ENCODE results near the gene GRIK2. TPM values are rescaled to one million over a fixed set of nuclear protein-coding genes. Genes with fewer than 3 reads are reported as not detected.

GRIK2 gene
- total RNA-seq, 1 experiment from 2014 or later, result 6.6 TPM

GRCh38 chr6:101422251-101422650, 28.7 kb downstream of the GRIK2 start:
- no peak overlapping the region for H3K27ac ChIP-seq (ENCODE audit: low read length)
- H3K36me3 ChIP-seq (ENCODE audit: control insufficient read depth, insufficient read depth, low read length), result no peaks in the 10 kb centered on the region
- H3K4me3 ChIP-seq (ENCODE audit: low read depth in 2 of 2, low read length in 2 of 2), result no peak overlapping the region
- DNase-seq (ENCODE audit: low read depth, low spot score), result no peak
- no TSS peak for BruUV-seq (replicated peaks)
- ChIA-PET POLR2A (no interaction called here), CTCF (no interaction called here)
- no peaks in the 10 kb centered on the region for H3K4me1 ChIP-seq (ENCODE audit: control insufficient read depth, insufficient read depth, low read length)
- in situ Hi-C loops (cut with HindIII; ENCODE audit: low pct_unique_long_range_greater_than_20kb, low sequenced_read_pairs), result no loop called here
- intact Hi-C loops (cut with micrococcal nuclease; ENCODE audit: unreplicated experiment), result no loop called here
- no peak for TF ChIP-seq TCF7L2 (IDR thresholded peaks at IDR 0.05; ENCODE audit: low read depth, low read length)
- no peak for TF ChIP-seq POLR2AphosphoS5 (IDR thresholded peaks at IDR 0.05; ENCODE audit: low read depth, low read length)
- TF ChIP-seq REST (IDR thresholded peaks at IDR 0.05; ENCODE audit: insufficient read depth in 1 of 2, low read depth in 2 of 2, low read length in 1 of 2), result no peak
- no peak for TF ChIP-seq SIN3A (IDR thresholded peaks at IDR 0.05; ENCODE audit: borderline replicate concordance, insufficient read depth, low read depth, low read length)
- no peak for TF ChIP-seq CTCF (IDR thresholded peaks at IDR 0.05)
- ATAC-seq, result no peak
- no peaks in the 10 kb centered on the region for H3K9me3 ChIP-seq (ENCODE audit: control insufficient read depth, insufficient read depth, low read depth, low read length)
- no peaks in the 10 kb centered on the region for H3K27me3 ChIP-seq (ENCODE audit: control insufficient read depth, insufficient read depth, low read length)

- H3K27me3 ChIP-seq (ENCODE audit: control insufficient read depth, insufficient read depth, low read length), result no peaks in the 10 kb centered on the region
- no peak for DNase-seq (ENCODE audit: low read depth, low spot score)
- intact Hi-C loops (cut with micrococcal nuclease; ENCODE audit: unreplicated experiment), result no loop called here
- ChIA-PET CTCF (no interaction called here), POLR2A (no interaction called here)
- BruUV-seq (replicated peaks), result no TSS peak
- no peak overlapping the region for H3K4me3 ChIP-seq (ENCODE audit: low read depth in 2 of 2, low read length in 2 of 2)
- no peaks in the 10 kb centered on the region for H3K4me1 ChIP-seq (ENCODE audit: control insufficient read depth, insufficient read depth, low read length)
- in situ Hi-C loops (cut with HindIII; ENCODE audit: low pct_unique_long_range_greater_than_20kb, low sequenced_read_pairs), result no loop called here
- H3K36me3 ChIP-seq (ENCODE audit: control insufficient read depth, insufficient read depth, low read length), result no peaks in the 10 kb centered on the region
- TF ChIP-seq TCF7L2 (IDR thresholded peaks at IDR 0.05; ENCODE audit: low read depth, low read length) (no peak), SIN3A (IDR thresholded peaks at IDR 0.05; ENCODE audit: borderline replicate concordance, insufficient read depth, low read depth, low read length) (no peak), REST (IDR thresholded peaks at IDR 0.05; ENCODE audit: insufficient read depth in 1 of 2, low read depth in 2 of 2, low read length in 1 of 2) (no peak), POLR2AphosphoS5 (IDR thresholded peaks at IDR 0.05; ENCODE audit: low read depth, low read length) (no peak), CTCF (IDR thresholded peaks at IDR 0.05) (no peak)
- H3K27ac ChIP-seq (ENCODE audit: low read length), result no peak overlapping the region
- no peaks in the 10 kb centered on the region for H3K9me3 ChIP-seq (ENCODE audit: control insufficient read depth, insufficient read depth, low read depth, low read length)
- ATAC-seq, result no peak
Measured at GRCh38 chr6:101422811-101423210, 29.3 kb downstream of the GRIK2 start.
